Lung (tissue), 12 donors: ENCODE data around the gene POLR2C. TPM values are rescaled to one million over a fixed set of nuclear protein-coding genes. Genes with fewer than 3 reads are reported as not detected.

ENCODE experiments used
- ATAC-seq: fragments of 200-7000 bp; cut with Tn5 transposase; one replicate; pipeline ENCODE4 v1.9.1; 2020; ENCODE audit warnings: moderate number of reproducible peaks; ENCODE audit not compliant: insufficient read depth, low FRiP score
- DNase-seq, 3 donors: peaks; one replicate each; pipeline ENCODE4 v3.0.0-alpha.2; 2013 to 2017
- H3K27ac ChIP-seq, 2 donors: one replicate each; pipeline ENCODE4 v1.5.1; 2013; ENCODE audit warnings: mild to moderate bottlenecking in 2 of 2, moderate library complexity in 2 of 2, control low read depth in 1 of 2, inconsistent platforms in 1 of 2, low read depth in 1 of 2, low read length in 1 of 2
- H3K27me3 ChIP-seq, 3 donors: one replicate each; pipeline ENCODE4 v1.5.1; 2013; ENCODE audit warnings: low read length in 2 of 3; ENCODE audit not compliant: control insufficient read depth in 3 of 3, insufficient read depth in 3 of 3
- H3K36me3 ChIP-seq, 4 donors: one replicate each; pipeline ENCODE4 v1.5.1; 2013; ENCODE audit warnings: low read length in 4 of 4, mild to moderate bottlenecking in 1 of 4, moderate library complexity in 1 of 4; ENCODE audit not compliant: control insufficient read depth in 4 of 4, insufficient read depth in 4 of 4
- H3K4me1 ChIP-seq, 5 donors: one replicate each; pipeline ENCODE4 v1.5.1; 2013; ENCODE audit warnings: low read length in 5 of 5, mild to moderate bottlenecking in 2 of 5, moderate library complexity in 1 of 5; ENCODE audit not compliant: control insufficient read depth in 5 of 5, insufficient read depth in 5 of 5
- H3K4me3 ChIP-seq: one replicate; pipeline ENCODE4 v1.5.1; 2013; ENCODE audit warnings: mild to moderate bottlenecking, control low read depth, moderate library complexity
- H3K9ac ChIP-seq, 2 donors: one replicate each; pipeline ENCODE4 v1.5.1; 2013; ENCODE audit warnings: low read length in 2 of 2, control low read depth in 1 of 2; ENCODE audit not compliant: insufficient read depth in 1 of 2
- H3K9me3 ChIP-seq, 4 donors: one replicate each; pipeline ENCODE4 v1.5.1; 2013; ENCODE audit warnings: low read length in 3 of 4, mild to moderate bottlenecking in 1 of 4, moderate library complexity in 1 of 4; ENCODE audit not compliant: control insufficient read depth in 4 of 4, insufficient read depth in 3 of 4
- CTCF ChIP-seq: IDR thresholded peaks from 2 replicates; pipeline ENCODE4 v1.5.1; 2012; ENCODE audit warnings: mild to moderate bottlenecking; ENCODE audit errors: control extremely low read depth, extremely low read depth
- WGBS, 2 donors: extraction: QIAGEN DNeasy Blood & Tissue Kit; methylation state at CpG; one replicate each; pipeline ENCODE4 v1.1.7; 2013; 5-methylcytosine and 5-hydroxymethylcytosine counted together
- polyA plus RNA-seq, 2 donors: library from polyadenylated mRNA; stranded (reverse); fragments of 200-250 nt; gene quantifications; one replicate each; pipeline ENCODE4 v1.2.1, GENCODE V29; 2013
- total RNA-seq, 2 donors: library from RNA; depleted of rRNA in 1 of 2; stranded (reverse); fragments of >200 nt in 1 of 2; gene quantifications; one replicate each; pipeline ENCODE4 v1.2.1, GENCODE V29; 2014 to 2021
- donor health status: control.
- donor health status: control.
- donor health status: Bipolar disorder and iron deficiency.
- donor health status: healthy.
- donor health status: DM: yes; HTN: yes; CAD: no.

Gene POLR2C
- total and polyA plus RNA-seq, 4 donors: 65.8 to 124 (median 82.5) TPM

GRCh38 chr16:57423152-57423551 is 39.3 kb upstream of the POLR2C start:
- no peak overlapping the region for H3K9ac ChIP-seq
- H3K27ac ChIP-seq: no peak overlapping the region
- DNase-seq (no peak), ATAC-seq (no peak)
- peaks cover 0 to 15% (median 6%) of the 10 kb centered on the region in 5 donors for H3K4me1 ChIP-seq
- H3K27me3 ChIP-seq: no peaks in the 10 kb centered on the region
- TF ChIP-seq CTCF: no peak
- WGBS, 2 donors: 75 to 89% methylated on average over 2 of the region's 2 CpGs
- peaks cover 0 to 2% (median under 1%) of the 10 kb centered on the region in 4 donors for H3K36me3 ChIP-seq
- no peak overlapping the region for H3K4me3 ChIP-seq
- no peaks in the 10 kb centered on the region for H3K9me3 ChIP-seq

GRCh38 chr16:57424583-57424982 is 37.9 kb upstream of the POLR2C start:
- H3K27me3 ChIP-seq: no peaks in the 10 kb centered on the region
- TF ChIP-seq CTCF: no peak
- H3K36me3 ChIP-seq: peaks cover 0 to 10% (median 8%) of the 10 kb centered on the region in 4 donors
- no peak overlapping the region for H3K4me3 ChIP-seq
- 61 to 71% methylated on average over 3 of the region's 3 CpGs for WGBS, 2 donors
- H3K27ac ChIP-seq: no peak overlapping the region
- H3K9me3 ChIP-seq: no peaks in the 10 kb centered on the region
- ATAC-seq (no peak), DNase-seq (peak in 1 of 3 donors; percentile 13)
- H3K4me1 ChIP-seq: peaks cover 0 to 9% (median 1%) of the 10 kb centered on the region in 5 donors
- H3K9ac ChIP-seq: no peak overlapping the region

DNA sequence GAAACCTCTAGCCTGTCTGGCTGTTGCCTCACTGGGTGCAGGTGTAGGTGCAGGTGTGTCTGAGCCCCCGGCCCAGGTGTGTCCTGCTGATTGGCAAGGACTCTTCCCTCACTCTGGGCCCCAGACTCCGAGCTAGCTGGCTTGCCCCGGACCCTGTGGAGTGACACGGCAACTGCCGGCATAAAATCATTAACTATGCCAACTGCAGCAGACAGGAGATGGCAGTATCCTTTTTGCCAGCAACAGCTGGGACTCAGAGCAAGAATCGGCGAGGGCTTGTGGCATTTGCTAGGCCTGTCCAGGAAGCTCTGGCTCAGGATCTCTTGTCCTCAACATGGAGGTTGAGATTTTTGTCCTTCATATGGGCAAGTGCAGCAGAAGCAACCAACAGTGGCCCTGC is 36.1 kb upstream of the POLR2C start:
- ATAC-seq (no peak), DNase-seq (no peak)
- H3K9me3 ChIP-seq: no peaks in the 10 kb centered on the region
- WGBS, 2 donors: 90 to 92% methylated on average over 7 of the region's 7 CpGs
- no peak overlapping the region for H3K27ac ChIP-seq
- H3K4me1 ChIP-seq: peaks cover 0 to 9% (median 1%) of the 10 kb centered on the region in 5 donors
- H3K27me3 ChIP-seq: no peaks in the 10 kb centered on the region
- no peak overlapping the region for H3K9ac ChIP-seq
- peaks cover 13 to 25% (median 19%) of the 10 kb centered on the region in 4 donors for H3K36me3 ChIP-seq
- no peak overlapping the region for H3K4me3 ChIP-seq
- no peak for TF ChIP-seq CTCF

DNA sequence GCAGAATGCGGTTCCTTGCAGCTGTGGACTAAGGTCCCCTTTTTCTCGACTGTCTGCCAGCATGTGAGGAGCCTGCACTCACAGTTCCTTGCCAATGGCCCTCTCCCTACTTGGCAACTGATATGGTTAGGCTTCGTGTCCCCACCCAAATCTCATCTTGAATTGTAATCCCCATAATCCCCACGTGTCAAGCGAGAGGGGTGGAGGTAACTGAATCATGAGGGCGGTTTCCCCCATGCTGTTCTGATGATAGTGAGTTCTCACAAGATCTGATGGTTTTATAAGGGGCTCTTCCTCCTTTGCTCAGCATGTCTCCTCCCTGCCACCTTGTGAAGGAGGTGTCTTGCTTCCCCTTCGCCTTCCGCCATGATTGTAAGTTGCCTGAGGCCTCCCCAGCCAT is 35.2 kb upstream of the POLR2C start:
- Histone ChIP-seq H3K4me1 (peaks cover 0 to 4% (median 0%) of the 10 kb centered on the region in 5 donors), H3K9ac (no peak overlapping the region), H3K27me3 (no peaks in the 10 kb centered on the region), H3K9me3 (no peaks in the 10 kb centered on the region), H3K4me3 (no peak overlapping the region), H3K27ac (no peak overlapping the region), H3K36me3 (peaks cover 16 to 31% (median 24%) of the 10 kb centered on the region in 4 donors)
- no peak for DNase-seq
- ATAC-seq: no peak
- no peak for TF ChIP-seq CTCF
- WGBS, 2 donors: 87 to 93% methylated on average over 8 of the region's 8 CpGs
